ENCODE results near the gene INPP4B.
A peak's percentile ranks its signal among the peaks of the same experiment; 100 is the strongest.

INPP4B gene

GRCh38 chr4:142715727-142716126, 130.4 kb downstream of the INPP4B start:
- Histone ChIP-seq H4K20me1 (ENCODE audit: insufficient read depth, low read length) (no peaks in the 10 kb centered on the region), H3K36me3 (ENCODE audit: insufficient read depth, low read length) (no peaks in the 10 kb centered on the region), H3K27me3 (ENCODE audit: insufficient read depth, low read length, poor library complexity) (no peaks in the 10 kb centered on the region), H3K79me2 (ENCODE audit: insufficient read depth, low read length) (no peaks in the 10 kb centered on the region; the same call in 1 of the 2 replicates), H3K9ac (ENCODE audit: low read depth, low read length) (no peak overlapping the region), H3K4me3 (ENCODE audit: low read depth in 1 of 2, low read length in 2 of 2) (no peak overlapping the region), H3K4me2 (ENCODE audit: insufficient read depth, low read length) (no peak overlapping the region), H3K9me3 (ENCODE audit: insufficient read depth, low read length, severe bottlenecking) (no peaks in the 10 kb centered on the region), H3K27ac (ENCODE audit: low read length) (peak overlapping the region; percentile 48), H3K4me1 (ENCODE audit: insufficient read depth, low read length) (peaks cover 42% of the 10 kb centered on the region), H2AFZ (ENCODE audit: low read depth, low read length) (no peak overlapping the region)
- no peak for DNase-seq
- ATAC-seq (ENCODE audit: insufficient read depth, low read depth) = no peak
- TF ChIP-seq EZH2 (IDR thresholded peaks at IDR 0.05; ENCODE audit: borderline replicate concordance, low read depth, low read length, severe bottlenecking) = no peak
- no peak for TF ChIP-seq CTCF (IDR thresholded peaks at IDR 0.05; ENCODE audit: borderline replicate concordance, extremely low read depth, low read length, poor library complexity, severe bottlenecking)

- no peak overlapping the region for H3K9ac ChIP-seq (ENCODE audit: low read depth, low read length)
- ATAC-seq (ENCODE audit: insufficient read depth, low read depth) (0 out of 3 replicates have a peak, but pooled peaks have one; percentile 24), DNase-seq (no peak)
- no peaks in the 10 kb centered on the region for H4K20me1 ChIP-seq (ENCODE audit: insufficient read depth, low read length)
- peaks cover 25% of the 10 kb centered on the region for H3K4me1 ChIP-seq (ENCODE audit: insufficient read depth, low read length)
- TF ChIP-seq EZH2 (IDR thresholded peaks at IDR 0.05; ENCODE audit: borderline replicate concordance, low read depth, low read length, severe bottlenecking) = no peak
- no peak for TF ChIP-seq CTCF (IDR thresholded peaks at IDR 0.05; ENCODE audit: borderline replicate concordance, extremely low read depth, low read length, poor library complexity, severe bottlenecking)
- no peaks in the 10 kb centered on the region for H3K79me2 ChIP-seq (ENCODE audit: insufficient read depth, low read length)
- H2AFZ ChIP-seq (ENCODE audit: low read depth, low read length) = peak overlapping the region; percentile 62; the same call in 1 of the 2 replicates
- H3K27ac ChIP-seq (ENCODE audit: low read length) = peak overlapping the region; percentile 55; the same call in 1 of the 2 replicates
- no peak overlapping the region for H3K4me3 ChIP-seq (ENCODE audit: low read depth in 1 of 2, low read length in 2 of 2)
- no peak overlapping the region for H3K4me2 ChIP-seq (ENCODE audit: insufficient read depth, low read length)
- peaks cover 11% of the 10 kb centered on the region for H3K9me3 ChIP-seq (ENCODE audit: insufficient read depth, low read length, severe bottlenecking)
- H3K36me3 ChIP-seq (ENCODE audit: insufficient read depth, low read length) = peaks cover 12% of the 10 kb centered on the region
- no peaks in the 10 kb centered on the region for H3K27me3 ChIP-seq (ENCODE audit: insufficient read depth, low read length, poor library complexity)
Observed at GRCh38 chr4:142713282-142714030, 132.6 kb downstream of the INPP4B start.

- no peak for DNase-seq
- H3K4me3 ChIP-seq (ENCODE audit: low read depth in 1 of 2, low read length in 2 of 2) = peak overlapping the region in 1 of 2 experiments; percentile 25; a peak in 1 of 4 replicates
- no peak for ATAC-seq (ENCODE audit: insufficient read depth, low read depth)
- no peaks in the 10 kb centered on the region for H3K27me3 ChIP-seq (ENCODE audit: insufficient read depth, low read length, poor library complexity)
- TF ChIP-seq CTCF (IDR thresholded peaks at IDR 0.05; ENCODE audit: borderline replicate concordance, extremely low read depth, low read length, poor library complexity, severe bottlenecking) (no peak), EZH2 (IDR thresholded peaks at IDR 0.05; ENCODE audit: borderline replicate concordance, low read depth, low read length, severe bottlenecking) (no peak)
- no peak overlapping the region for H3K9ac ChIP-seq (ENCODE audit: low read depth, low read length)
- H3K36me3 ChIP-seq (ENCODE audit: insufficient read depth, low read length) = peaks cover 26% of the 10 kb centered on the region
- peaks cover 59% of the 10 kb centered on the region for H3K4me1 ChIP-seq (ENCODE audit: insufficient read depth, low read length)
- H3K27ac ChIP-seq (ENCODE audit: low read length) = peak overlapping the region; percentile 93
- peaks cover 6% of the 10 kb centered on the region for H3K79me2 ChIP-seq (ENCODE audit: insufficient read depth, low read length)
- peaks cover 27% of the 10 kb centered on the region for H3K9me3 ChIP-seq (ENCODE audit: insufficient read depth, low read length, severe bottlenecking)
- no peak overlapping the region for H2AFZ ChIP-seq (ENCODE audit: low read depth, low read length)
- H3K4me2 ChIP-seq (ENCODE audit: insufficient read depth, low read length) = no peak overlapping the region
- H4K20me1 ChIP-seq (ENCODE audit: insufficient read depth, low read length) = no peaks in the 10 kb centered on the region
Observed at GRCh38 chr4:142708231-142708630, 137.9 kb downstream of the INPP4B start.

Measured in DND-41 (cell line).